ENCODE measurements around the gene STRBP.
"Not testable (repeated sequence)": the region's sequence is repeated elsewhere in the genome, so short reads cannot be mapped to it uniquely, and the experiment has no call there.

STRBP gene

GRCh38 chr9:123282362-123283047 is 14.1 kb upstream of the STRBP start:
- DNase-seq (ENCODE audit: low read depth), result no peak

- DNase-seq (ENCODE audit: low read depth), result no peak
These were observed 13.4 kb upstream of the STRBP start for GRCh38 chr9:123281659-123282350.

DNA sequence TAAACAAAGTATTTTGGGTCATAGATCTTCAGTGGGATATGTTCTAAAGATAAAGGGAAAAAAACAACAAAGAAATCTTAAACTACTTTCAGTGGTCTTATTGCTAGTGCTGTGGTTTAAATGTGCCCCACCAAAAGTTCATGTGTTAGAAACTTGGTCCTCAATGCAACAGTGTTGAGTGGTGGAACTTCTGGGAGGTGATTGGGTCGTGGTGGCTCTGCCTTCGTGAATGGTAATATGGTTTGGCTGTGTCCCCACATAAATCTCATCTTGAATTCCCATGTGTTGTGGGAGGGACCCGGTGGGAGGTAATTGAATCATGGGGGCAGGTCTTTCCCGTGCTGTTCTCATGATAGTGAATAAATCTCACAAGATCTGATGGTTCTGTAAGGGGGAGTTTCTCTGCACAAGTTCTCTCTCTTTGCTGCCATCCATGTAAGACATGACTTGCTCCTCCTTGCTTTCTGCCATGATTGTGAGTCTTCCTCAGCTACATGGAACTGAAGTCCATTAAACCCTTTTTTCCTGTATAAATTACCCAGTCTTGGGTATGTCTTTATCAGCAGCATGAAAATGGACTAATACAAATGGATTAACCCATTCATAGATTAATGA is 10.6 kb upstream of the STRBP start:
- not testable (repeated sequence) for DNase-seq (ENCODE audit: low read depth)

DNA sequence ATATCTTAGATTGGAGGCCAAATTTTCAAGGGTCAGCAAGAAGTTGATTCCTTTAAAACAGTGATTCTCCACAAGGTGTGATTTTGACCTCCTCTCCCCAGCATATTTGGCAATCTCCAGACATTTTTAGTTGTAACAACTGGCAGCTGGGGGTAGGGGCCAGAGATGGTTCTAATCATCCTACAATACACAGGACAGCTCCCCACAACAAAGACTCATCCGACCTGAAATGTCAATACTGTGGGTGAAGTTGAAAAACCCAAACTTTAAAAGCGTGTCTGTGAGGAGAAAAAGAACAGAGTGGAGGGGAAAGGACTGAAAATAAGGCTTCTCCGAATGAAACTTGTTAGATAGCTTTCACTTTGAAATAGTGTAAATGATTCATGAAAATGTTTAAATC is 10.0 kb upstream of the STRBP start:
- DNase-seq (ENCODE audit: low read depth), result no peak

DNA sequence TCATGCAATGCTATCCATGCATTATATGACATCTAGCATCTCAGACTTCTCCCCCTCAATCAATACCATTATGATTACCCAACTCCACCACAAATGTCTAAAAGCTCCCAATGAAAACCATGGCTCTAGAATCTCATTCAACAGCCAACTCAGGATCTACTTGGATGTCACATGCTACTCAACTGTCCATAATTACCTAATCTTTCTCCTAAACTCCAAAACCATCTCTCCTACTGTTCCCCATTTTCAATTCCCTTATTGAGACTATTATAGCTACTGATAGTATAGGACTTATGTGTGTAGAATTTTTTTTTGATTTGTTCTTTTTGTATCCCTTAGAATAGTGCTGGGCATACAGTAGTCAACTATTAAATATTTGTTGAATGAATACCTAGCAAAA is 8.2 kb upstream of the STRBP start:
- DNase-seq (ENCODE audit: low read depth), result no peak

- DNase-seq (ENCODE audit: low read depth), result not testable (repeated sequence)
These were observed 2.7 kb upstream of the STRBP start for GRCh38 chr9:123271133-123271532.

GRCh38 chr9:123269281-123269680 is 895 bp upstream of the STRBP start:
- DNase-seq (ENCODE audit: low read depth), result no peak

DNA sequence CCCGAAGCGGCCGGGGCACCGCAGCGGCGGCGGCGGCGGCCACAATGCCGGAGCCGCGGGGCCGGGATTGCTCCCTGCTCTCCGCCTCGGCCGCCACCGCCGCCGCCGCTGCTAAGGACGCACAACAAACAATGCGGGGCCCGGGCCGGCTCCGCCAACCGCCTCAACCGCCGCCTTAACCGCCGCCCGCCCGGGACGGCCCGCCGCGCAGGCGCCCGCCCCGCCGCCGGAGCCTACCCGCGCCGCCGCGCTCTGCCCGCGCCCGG is 254 bp downstream of the STRBP start:
- no peak for DNase-seq (ENCODE audit: low read depth)

DNA sequence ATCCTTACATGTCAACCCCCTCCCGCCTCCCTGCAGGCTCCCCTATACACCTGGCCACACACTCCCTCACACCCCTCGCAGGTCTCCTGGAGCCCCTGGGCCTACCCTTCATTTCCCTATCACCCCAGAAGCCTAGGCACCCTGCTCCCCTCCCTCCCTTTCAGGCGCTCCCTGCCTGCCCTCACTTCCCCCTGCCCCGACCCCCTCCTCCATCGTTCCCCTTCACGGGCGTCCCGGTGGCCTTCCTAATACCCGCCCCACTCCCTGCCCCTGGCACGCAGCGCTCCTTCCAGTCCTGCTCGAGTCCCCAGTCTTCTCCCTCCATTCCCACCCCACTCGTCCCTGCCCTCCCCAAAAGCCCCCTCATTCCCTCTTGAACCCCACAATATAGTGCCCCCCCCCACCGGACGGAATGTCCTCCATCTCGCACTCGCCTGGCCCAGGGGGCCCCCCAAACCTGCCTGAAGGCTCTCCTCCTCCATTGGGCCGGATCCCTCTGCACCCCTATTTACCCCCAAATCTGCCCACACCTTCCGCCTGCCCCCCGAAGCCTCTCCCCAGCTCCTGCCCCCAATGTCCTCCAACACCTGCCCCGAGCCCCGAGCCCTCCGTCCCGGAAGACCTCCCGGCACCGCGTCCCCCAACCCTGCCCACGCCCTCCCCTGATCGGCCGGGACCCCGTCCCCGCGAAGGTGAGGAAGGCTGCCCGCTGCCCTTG is 746 bp downstream of the STRBP start:
- DNase-seq (ENCODE audit: low read depth), result peak; percentile 6

- no peak for DNase-seq (ENCODE audit: low read depth)
These were observed 1.6 kb downstream of the STRBP start for GRCh38 chr9:123266655-123267399.

GRCh38 chr9:123265833-123266232 is 2.6 kb downstream of the STRBP start:
- no peak for DNase-seq (ENCODE audit: low read depth)

GRCh38 chr9:123263227-123263626 is 5.2 kb downstream of the STRBP start:
- no peak for DNase-seq (ENCODE audit: low read depth)

DNA sequence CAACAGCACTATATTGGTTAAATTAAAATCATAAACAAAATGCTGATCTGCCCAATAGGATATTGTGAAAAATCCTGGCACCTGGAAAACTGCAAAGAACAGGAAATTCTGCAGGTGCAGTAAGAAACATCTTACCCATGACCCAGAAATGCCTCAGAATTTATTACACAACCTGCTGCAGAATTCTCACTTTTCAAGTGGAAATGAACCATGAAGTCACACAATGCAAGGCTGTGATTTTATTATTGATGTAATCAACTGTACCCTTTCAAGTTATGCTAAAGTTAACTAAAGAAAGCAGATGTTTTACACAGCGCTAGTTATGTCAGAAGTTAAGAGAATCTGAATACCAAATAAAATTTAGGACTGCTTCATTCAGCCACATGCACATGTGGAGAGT is 6.0 kb downstream of the STRBP start:
- no peak for DNase-seq (ENCODE audit: low read depth)

DNA sequence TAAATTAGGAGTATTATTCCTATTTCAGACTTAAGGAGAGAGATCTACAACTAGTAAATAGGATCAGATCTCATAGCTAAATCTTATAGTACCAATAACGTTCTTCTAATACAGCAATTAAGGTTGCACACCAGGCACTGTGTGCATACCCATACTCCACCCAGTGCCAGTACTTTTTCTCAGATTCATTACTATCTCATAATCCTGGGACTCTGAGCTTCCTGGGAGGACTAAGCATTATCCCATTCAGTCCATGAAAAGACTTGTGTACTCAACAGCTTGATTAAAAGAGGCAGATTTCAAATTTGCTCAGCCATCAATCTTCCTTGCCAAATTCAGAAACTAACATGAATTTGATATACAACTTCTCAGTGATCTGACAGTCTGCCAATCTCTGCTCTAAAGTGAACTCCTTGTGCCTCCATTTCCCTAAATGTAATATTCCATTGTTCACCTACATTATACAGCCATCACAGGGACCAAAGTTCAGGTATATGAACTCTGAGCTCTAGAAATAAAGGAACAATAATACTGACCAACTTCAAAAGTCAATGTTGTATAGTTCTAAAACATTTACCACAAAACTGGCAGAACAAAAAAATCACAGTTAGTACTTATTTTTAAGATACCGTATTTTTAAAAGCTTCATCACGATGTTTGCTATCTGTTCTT is 7.2 kb downstream of the STRBP start:
- DNase-seq (ENCODE audit: low read depth), result no peak

DNA sequence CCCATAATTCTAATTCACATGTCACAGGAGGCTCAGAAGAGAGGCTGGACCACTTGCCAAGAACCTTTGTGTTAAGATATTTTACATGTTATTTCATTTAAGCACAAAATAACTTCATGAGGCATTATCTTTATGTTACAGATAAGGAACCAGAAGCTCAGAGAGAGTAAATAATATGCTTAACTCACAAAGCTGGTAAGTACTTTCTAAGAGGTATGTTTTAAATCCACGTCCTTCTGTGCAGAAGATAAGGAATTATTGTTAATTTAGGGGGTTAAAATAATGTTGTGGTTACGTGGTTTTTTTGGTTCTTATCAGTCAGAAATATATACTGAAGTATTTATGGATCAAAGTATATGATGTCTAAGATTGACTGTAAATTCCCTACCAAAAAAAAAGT is 8.0 kb downstream of the STRBP start:
- DNase-seq (ENCODE audit: low read depth), result no peak

- no peak for DNase-seq (ENCODE audit: low read depth)
These were observed 11.1 kb downstream of the STRBP start for GRCh38 chr9:123257276-123257675.

DNA sequence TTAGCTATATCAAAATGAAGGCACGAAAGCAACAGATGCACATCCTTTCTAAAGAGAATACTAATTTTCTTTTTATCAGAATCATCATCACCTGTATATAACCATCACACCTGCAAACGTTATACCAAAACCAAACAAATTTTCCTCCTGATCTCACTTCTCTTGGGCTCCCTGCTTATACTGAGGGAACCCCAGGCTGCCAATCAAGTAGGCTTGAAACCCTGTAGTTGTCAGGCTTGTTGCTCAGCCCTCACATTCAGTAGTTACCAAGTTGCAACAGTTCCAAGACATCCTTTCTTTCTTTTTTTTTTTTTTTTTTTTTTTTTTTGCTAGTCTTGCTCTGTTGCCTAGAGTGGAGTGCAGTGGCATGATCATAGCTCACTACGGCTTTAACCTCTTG is 12.7 kb downstream of the STRBP start:
- no peak for DNase-seq (ENCODE audit: low read depth)

DNA sequence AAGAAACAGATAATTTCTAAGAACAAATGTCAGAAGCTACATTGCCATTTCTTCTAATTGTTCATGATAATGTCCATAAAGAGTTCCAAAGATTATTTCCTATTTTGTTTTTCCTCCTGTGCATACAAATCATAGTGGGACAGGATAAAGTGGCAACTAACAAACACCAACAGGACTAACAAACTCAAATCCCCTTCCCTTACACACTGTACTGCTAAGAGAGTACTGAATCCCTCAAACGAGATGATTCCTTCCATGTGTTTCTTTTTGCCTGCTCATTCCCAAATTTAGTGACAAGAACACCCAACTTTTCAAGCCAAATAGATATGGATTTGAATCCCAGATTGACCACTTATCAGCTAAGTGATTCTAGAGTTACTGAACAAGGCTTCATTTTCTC is 15.2 kb downstream of the STRBP start:
- DNase-seq (ENCODE audit: low read depth), result no peak

DNA sequence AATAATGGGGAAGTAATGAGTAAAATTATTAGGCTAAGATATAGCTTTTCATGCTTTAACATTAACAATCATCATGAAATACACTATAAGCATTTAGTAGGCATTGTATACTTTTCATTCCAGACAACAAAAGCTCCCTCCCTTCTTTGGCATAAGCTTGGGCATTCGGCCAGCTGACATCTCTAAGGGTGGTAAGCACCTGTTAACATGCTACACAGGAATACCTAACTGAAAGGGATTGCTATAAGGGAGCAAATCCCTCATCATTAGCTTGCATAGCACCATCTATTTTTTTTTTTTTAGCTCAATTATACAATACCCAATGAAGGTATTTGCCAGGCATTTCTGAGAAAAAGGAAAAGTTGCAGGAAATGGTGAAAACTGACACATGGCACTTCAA is 16.6 kb downstream of the STRBP start:
- DNase-seq (ENCODE audit: low read depth), result no peak

- no peak for DNase-seq (ENCODE audit: low read depth)
These were observed 17.1 kb downstream of the STRBP start for GRCh38 chr9:123251324-123251723.

DNA sequence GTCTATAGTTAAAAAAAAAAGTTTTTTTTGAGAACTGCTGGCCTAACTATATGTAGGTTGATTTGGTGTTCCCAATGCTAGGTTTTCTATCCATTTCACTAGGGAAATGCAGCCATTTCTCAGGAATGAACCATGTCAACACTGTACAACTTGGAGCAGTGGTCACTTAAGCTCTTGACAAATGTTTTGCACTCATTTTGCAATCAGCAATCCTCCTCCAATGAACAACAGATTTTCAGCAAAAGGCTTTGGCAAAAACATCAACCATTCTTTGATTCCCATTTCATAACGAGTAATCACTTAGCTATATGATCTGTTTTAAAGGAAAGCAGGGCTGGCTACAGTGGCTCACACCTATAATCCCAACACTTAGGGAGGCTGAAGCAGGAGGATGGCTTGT is 17.9 kb downstream of the STRBP start:
- DNase-seq (ENCODE audit: low read depth), result no peak

DNA sequence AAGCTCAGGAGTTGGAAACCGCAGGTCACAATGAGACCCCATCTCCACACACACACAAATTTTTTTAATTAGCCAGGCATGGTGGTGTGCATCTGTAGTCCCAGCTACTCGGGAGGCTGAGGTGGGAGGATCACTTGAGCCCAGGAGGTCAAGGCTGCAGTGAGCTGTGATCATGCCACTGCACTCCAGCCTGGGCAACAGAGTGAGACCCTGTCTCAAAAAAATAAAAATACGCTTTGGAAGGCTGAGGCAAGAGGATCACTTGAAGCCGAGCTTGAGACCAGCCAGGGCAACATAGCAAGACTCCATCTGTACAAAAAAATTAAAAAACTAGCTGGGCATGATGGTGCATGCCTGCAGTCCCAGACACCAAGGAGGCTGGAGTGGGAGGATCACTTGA is 19.2 kb downstream of the STRBP start:
- DNase-seq (ENCODE audit: low read depth), result not testable (repeated sequence)
